Activated naive CD4-positive, alpha-beta T cell treated with anti-CD3 and anti-CD28 coated beads, Interleukin-2, amount 50 U/mL, for 72 hours (primary cell): ENCODE results near the gene SLC45A3. TPM values are rescaled to one million over a fixed set of nuclear protein-coding genes. Genes with fewer than 3 reads are reported as not detected.
A peak's percentile ranks its signal among the peaks of the same experiment; 100 is the strongest.

ENCODE experiments used
- ATAC-seq, 2 donors: fragments of 150-1000 bp; cut with Tn5 transposase; 2 replicates each; pipeline ENCODE4 v1.10.0; 2021; ENCODE audit warnings: mild to moderate bottlenecking in 2 of 2, moderate library complexity in 2 of 2
- DNase-seq, 2 donors: peaks; one replicate each; pipeline ENCODE4 v3.0.0; 2021 to 2022; ENCODE audit warnings: low spot score in 2 of 2
- H3K27ac Mint-ChIP-seq, 2 donors: one replicate each; pipeline ENCODE4 v1.8.0; 2022; ENCODE audit warnings: mild to moderate bottlenecking in 2 of 2, mixed read lengths in 2 of 2
- H3K36me3 Mint-ChIP-seq, 2 donors: one replicate each; pipeline ENCODE4 v1.8.0; 2022; ENCODE audit warnings: mixed read lengths in 2 of 2
- H3K9me3 Mint-ChIP-seq, 2 donors: one replicate each; pipeline ENCODE4 v1.8.0; 2022; ENCODE audit warnings: mixed read lengths in 2 of 2
- total RNA-seq, 2 donors: library from RNA; stranded (reverse); gene quantifications; one replicate each; pipeline ENCODE4 v1.2.3, GENCODE V29; 2022

The SLC45A3 gene
- total RNA-seq, 2 donors from 2014 or later, result 0.57 to 1.1 TPM

DNA sequence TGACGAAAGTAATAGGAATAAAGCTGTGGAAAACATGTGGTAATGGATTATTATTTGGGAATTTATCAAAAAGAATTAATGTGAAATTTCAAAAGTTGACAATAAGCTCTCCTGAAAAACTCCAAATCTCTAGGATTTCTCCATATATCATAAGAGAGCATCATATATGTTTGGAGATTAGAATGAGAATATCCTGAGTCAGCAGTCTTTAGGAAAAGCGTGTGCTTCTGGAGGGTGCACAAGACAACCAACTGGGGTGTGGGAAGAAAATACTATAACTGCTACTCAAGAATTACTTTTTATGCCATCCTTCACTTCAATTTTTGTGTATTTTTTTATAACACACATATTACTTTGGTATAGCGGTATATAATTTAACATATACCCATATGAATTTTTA is 68.2 kb downstream of the SLC45A3 start:
- Mint-ChIP-seq H3K36me3 (peaks cover 0 to 18% of the 10 kb centered on the region in 2 donors), H3K9me3 (no peaks in the 10 kb centered on the region), H3K27ac (no peak overlapping the region)
- ATAC-seq (no peak), DNase-seq (no peak)

DNA sequence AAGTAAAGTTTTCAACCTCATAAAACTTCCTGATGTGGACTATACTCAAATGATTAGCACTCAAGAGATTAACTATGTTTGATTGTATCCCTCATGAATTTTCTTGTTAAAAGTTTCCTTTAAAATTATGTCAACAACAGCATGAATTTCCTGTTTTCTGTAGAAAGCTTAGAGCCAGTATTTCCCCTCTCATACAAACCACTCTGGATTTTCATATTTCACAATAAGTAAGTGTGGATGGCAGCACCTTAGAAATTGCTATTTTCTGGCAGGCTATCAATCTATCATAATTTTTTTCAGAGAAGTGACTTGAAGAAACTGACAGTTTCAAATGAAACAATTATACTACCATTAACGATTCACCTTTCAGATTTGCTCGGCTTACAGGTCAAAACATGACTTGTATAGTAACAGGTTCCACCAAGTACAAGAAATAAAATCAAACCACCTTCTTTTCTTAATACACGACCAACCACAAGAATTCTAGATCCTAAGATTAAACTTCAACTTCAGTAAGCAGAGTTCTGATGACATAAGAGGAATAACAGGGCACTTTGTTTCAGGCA is 69.3 kb downstream of the SLC45A3 start:
- peak overlapping the region in 1 of 2 donors; percentile 78 for H3K27ac Mint-ChIP-seq
- DNase-seq (no peak), ATAC-seq (peak in 1 of 2 donors; percentile 54)
- H3K9me3 Mint-ChIP-seq, result no peaks in the 10 kb centered on the region
- peaks cover 0 to 18% of the 10 kb centered on the region in 2 donors for H3K36me3 Mint-ChIP-seq

DNA sequence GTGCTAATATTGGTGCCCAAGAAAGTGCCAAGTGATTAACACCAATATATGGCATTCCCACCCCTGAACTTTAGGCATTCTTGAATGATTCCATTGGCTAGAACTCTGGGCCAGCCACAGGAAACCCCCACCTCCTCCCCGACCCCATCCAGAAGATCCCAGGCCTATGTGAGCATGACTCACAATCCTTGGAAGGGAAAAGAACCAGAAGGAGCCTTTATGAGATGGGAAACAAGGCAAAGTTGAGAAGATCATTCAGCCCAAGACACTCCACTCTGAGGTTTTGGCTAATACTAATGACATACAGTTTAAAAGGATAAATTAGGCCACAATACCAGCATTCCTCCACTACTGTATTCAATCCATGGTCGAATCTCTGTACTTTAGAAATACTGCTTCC is 70.3 kb downstream of the SLC45A3 start:
- DNase-seq (no peak), ATAC-seq (no peak)
- Mint-ChIP-seq H3K9me3 (no peaks in the 10 kb centered on the region), H3K36me3 (peaks cover 0 to 16% of the 10 kb centered on the region in 2 donors), H3K27ac (no peak overlapping the region)

Other genes starting within 250 kb of the SLC45A3 start
- gene BLACAT1, start 224.5 kb downstream of the SLC45A3 start, total RNA-seq, result under 1 TPM; 0.14 to 0.62 TPM
- gene CDK18, start 175.8 kb downstream of the SLC45A3 start, total RNA-seq, result 1 to 10 TPM; 5.9 to 7.9 TPM
- 10 to 100 TPM; 67.8 to 91.3 TPM for gene ELK4, start 48.5 kb downstream of the SLC45A3 start, total RNA-seq
- 100 to 1,000 TPM in 1 of 2 donors, 10 to 100 TPM in 1; 97.1 to 173 TPM for gene NUCKS1, start 69.7 kb upstream of the SLC45A3 start, total RNA-seq
- 10 to 100 TPM; 22.3 to 39.0 TPM for gene RAB29, start 95.0 kb upstream of the SLC45A3 start, total RNA-seq
- 10 to 100 TPM; 31.1 to 64.4 TPM for gene SLC41A1, start 132.7 kb upstream of the SLC45A3 start, total RNA-seq
- under 1 TPM; 0.35 to 0.73 TPM for gene PM20D1, start 169.6 kb upstream of the SLC45A3 start, total RNA-seq